Activated CD4-positive, alpha-beta memory T cell treated with anti-CD3 and anti-CD28 coated beads, Interleukin-2, amount 10 ng/mL, durations not matched to agents 7 days and 5 days (primary cell): ENCODE data around the gene ADM5. TPM values are rescaled to one million over a fixed set of nuclear protein-coding genes. Genes with fewer than 3 reads are reported as not detected.
"Not testable (repeated sequence)": the region's sequence is repeated elsewhere in the genome, so short reads cannot be mapped to it uniquely, and the experiment has no call there.

ENCODE experiments used
- CTCF ChIA-PET: fragments of 350-600 bp; sonication (Branson Sonifier 250); formaldehyde crosslinking; loops from one replicate; lab custom pipeline; 2021; ENCODE audit warnings: antibody characterized with exemption, inconsistent platforms; lab: Charles Lee
- POLR2A ChIA-PET: fragments of 350-600 bp; sonication (Branson Sonifier 250); formaldehyde crosslinking; loops from one replicate; lab custom pipeline; 2021; ENCODE audit warnings: antibody characterized with exemption; lab: Charles Lee
- DNase-seq: peaks from one replicate; pipeline ENCODE4 v3.0.0-alpha.2; 2020
- H3K27ac Mint-ChIP-seq: one replicate; pipeline ENCODE4 v1.8.0; 2021; ENCODE audit warnings: mild to moderate bottlenecking, mixed read lengths
- H3K27me3 Mint-ChIP-seq: one replicate; pipeline ENCODE4 v1.8.0; 2021; ENCODE audit warnings: mixed read lengths
- H3K36me3 Mint-ChIP-seq: one replicate; pipeline ENCODE4 v1.8.0; 2021; ENCODE audit warnings: low read depth, mixed read lengths
- H3K4me1 Mint-ChIP-seq: one replicate; pipeline ENCODE4 v1.8.0; 2021; ENCODE audit warnings: mixed read lengths
- H3K4me3 Mint-ChIP-seq: one replicate; pipeline ENCODE4 v1.8.0; 2021; ENCODE audit warnings: mild to moderate bottlenecking, mixed read lengths
- H3K9me3 Mint-ChIP-seq: one replicate; pipeline ENCODE4 v1.8.0; 2021; ENCODE audit warnings: mixed read lengths
- total RNA-seq, 2 experiments: library from RNA; stranded (reverse); gene quantifications; one replicate each; pipeline ENCODE4 v1.2.3, GENCODE V29; 2021

The ADM5 gene
- total RNA-seq, 2 experiments from 2014 or later, result 2.6 to 2.9 TPM

- peaks cover 25% of the 10 kb centered on the region for H3K4me1 Mint-ChIP-seq
These were observed 29.6 kb downstream of the ADM5 start for GRCh38 chr19:49718991-49719390.

GRCh38 chr19:49719420-49719819 lies 30.0 kb downstream of the ADM5 start:
- DNase-seq, H3K9me3 Mint-ChIP-seq, H3K36me3 Mint-ChIP-seq, CTCF ChIA-PET, H3K27ac Mint-ChIP-seq, POLR2A ChIA-PET, H3K27me3 Mint-ChIP-seq, H3K4me3 Mint-ChIP-seq: not testable (repeated sequence)
- H3K4me1 Mint-ChIP-seq, result peaks cover 25% of the 10 kb centered on the region

More at GRCh38 chr19:49718991-49719390, 29.6 kb downstream of the ADM5 start:
- Mint-ChIP-seq H3K9me3 (peaks cover 5% of the 10 kb centered on the region), H3K36me3 (no peaks in the 10 kb centered on the region), H3K27me3 (no peaks in the 10 kb centered on the region), H3K27ac (no peak overlapping the region), H3K4me3 (no peak overlapping the region)
- CTCF ChIA-PET, result no interaction called here
- POLR2A ChIA-PET, result interaction anchor here (1.3 kb wide), 1 partner anchor 131 kb away, joined by 3 read pairs; no protein-coding TSS in a partner anchor
- DNase-seq, result no peak

GRCh38 chr19:49727217-49728030 lies 38.0 kb downstream of the ADM5 start:
- ChIA-PET CTCF (no interaction called here), POLR2A (no interaction called here)
- Mint-ChIP-seq H3K9me3 (no peaks in the 10 kb centered on the region), H3K27me3 (no peaks in the 10 kb centered on the region), H3K36me3 (no peaks in the 10 kb centered on the region), H3K4me1 (no peaks in the 10 kb centered on the region), H3K27ac (no peak overlapping the region), H3K4me3 (no peak overlapping the region)
- no peak for DNase-seq

- ChIA-PET CTCF (interaction anchor here (2.1 kb wide), 1 partner anchor 12 kb away, joined by 9 read pairs; no protein-coding TSS in a partner anchor), POLR2A (no interaction called here)
- H3K27me3 Mint-ChIP-seq, result no peaks in the 10 kb centered on the region
- H3K27ac Mint-ChIP-seq, result no peak overlapping the region
- H3K4me1 Mint-ChIP-seq, result no peaks in the 10 kb centered on the region
- no peak overlapping the region for H3K4me3 Mint-ChIP-seq
- DNase-seq, result no peak
- no peaks in the 10 kb centered on the region for H3K36me3 Mint-ChIP-seq
- H3K9me3 Mint-ChIP-seq, result no peaks in the 10 kb centered on the region
These were observed 40.8 kb downstream of the ADM5 start for GRCh38 chr19:49730166-49730565.

- Mint-ChIP-seq H3K4me3 (no peak overlapping the region), H3K4me1 (peaks cover 3% of the 10 kb centered on the region), H3K36me3 (no peaks in the 10 kb centered on the region), H3K9me3 (no peaks in the 10 kb centered on the region), H3K27me3 (no peaks in the 10 kb centered on the region), H3K27ac (no peak overlapping the region)
- no peak for DNase-seq
- ChIA-PET CTCF (interaction anchor here (1.5 kb wide), 1 partner anchor 20 kb away, joined by 4 read pairs; no protein-coding TSS in a partner anchor), POLR2A (no interaction called here)
These were observed 48.9 kb downstream of the ADM5 start for GRCh38 chr19:49738268-49738667.

DNA sequence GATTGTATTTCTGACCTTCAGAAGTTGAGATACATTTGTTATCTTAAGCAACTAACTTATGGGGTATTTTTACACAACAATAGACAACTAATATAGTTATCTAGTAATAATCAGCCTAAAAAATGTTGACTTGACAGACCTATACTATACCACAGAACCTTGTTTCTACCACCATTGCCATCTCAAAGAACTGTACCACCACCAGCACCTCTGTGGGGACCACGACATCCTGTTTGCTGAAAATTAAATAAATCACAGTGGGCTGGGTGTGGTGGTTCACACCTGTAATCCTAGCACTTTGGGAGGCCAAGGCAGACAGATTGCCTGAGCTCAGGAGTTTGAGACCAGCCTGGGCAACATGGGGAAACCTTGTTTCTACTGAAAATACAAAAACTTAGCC lies 49.7 kb downstream of the ADM5 start:
- no peak for DNase-seq
- H3K9me3 Mint-ChIP-seq, result no peaks in the 10 kb centered on the region
- peaks cover 3% of the 10 kb centered on the region for H3K4me1 Mint-ChIP-seq
- ChIA-PET POLR2A (no interaction called here), CTCF (interaction anchor here (1.5 kb wide), 1 partner anchor 21 kb away, joined by 4 read pairs; no protein-coding TSS in a partner anchor)
- no peak overlapping the region for H3K4me3 Mint-ChIP-seq
- no peaks in the 10 kb centered on the region for H3K36me3 Mint-ChIP-seq
- H3K27ac Mint-ChIP-seq, result no peak overlapping the region
- no peaks in the 10 kb centered on the region for H3K27me3 Mint-ChIP-seq

GRCh38 chr19:49739933-49740332 lies 50.5 kb downstream of the ADM5 start:
- Mint-ChIP-seq H3K4me3 (no peak overlapping the region), H3K27ac (no peak overlapping the region), H3K36me3 (no peaks in the 10 kb centered on the region), H3K9me3 (peaks cover 3% of the 10 kb centered on the region), H3K27me3 (no peaks in the 10 kb centered on the region), H3K4me1 (peaks cover 3% of the 10 kb centered on the region)
- ChIA-PET POLR2A (interaction anchor here (0.6 kb wide), 1 partner anchor 315 kb away, joined by 3 read pairs; no protein-coding TSS in a partner anchor), CTCF (no interaction called here)
- DNase-seq, result no peak

Other genes with a start within 250 kb of the ADM5 start
- under 1 TPM; 0.30 to 0.43 TPM for gene SLC17A7, start 248.1 kb upstream of the ADM5 start, total RNA-seq
- gene PIH1D1, start 237.8 kb upstream of the ADM5 start, total RNA-seq, result 100 to 1,000 TPM; 168 to 170 TPM
- gene ALDH16A1, start 236.4 kb upstream of the ADM5 start, total RNA-seq, result 10 to 100 TPM; 34.1 to 36.6 TPM
- 100 to 1,000 TPM; 187 to 197 TPM for gene FLT3LG, start 215.4 kb upstream of the ADM5 start, total RNA-seq
- 1,000 to 10,000 TPM; 2,417 to 2,463 TPM for gene RPL13A, start 202.0 kb upstream of the ADM5 start, total RNA-seq
- gene RPS11, start 193.2 kb upstream of the ADM5 start, total RNA-seq, result 1,000 to 10,000 TPM; 2,194 to 2,385 TPM
- gene FCGRT, start 176.9 kb upstream of the ADM5 start, total RNA-seq, result 10 to 100 TPM; 10.2 to 11.1 TPM
- 1 to 10 TPM; 1.8 to 2.0 TPM for gene RCN3, start 161.6 kb upstream of the ADM5 start, total RNA-seq
- 100 to 1,000 TPM; 162 to 163 TPM for gene NOSIP, start 109.0 kb upstream of the ADM5 start, total RNA-seq
- gene PRRG2, start 108.3 kb upstream of the ADM5 start, total RNA-seq, result 1 to 10 TPM; 1.0 to 1.1 TPM
- 10 to 100 TPM; 33.0 to 36.2 TPM for gene PRR12, start 98.4 kb upstream of the ADM5 start, total RNA-seq
- 10 to 100 TPM; 17.8 to 18.1 TPM for gene RRAS, start 49.5 kb upstream of the ADM5 start, total RNA-seq
- 10 to 100 TPM; 65.3 to 66.4 TPM for gene SCAF1, start 47.4 kb upstream of the ADM5 start, total RNA-seq
- gene IRF3, start 23.7 kb upstream of the ADM5 start, total RNA-seq, result 100 to 1,000 TPM; 163 to 174 TPM
- 10 to 100 TPM; 71.2 to 74.3 TPM for gene BCL2L12, start 23.7 kb upstream of the ADM5 start, total RNA-seq
- 100 to 1,000 TPM; 103 to 108 TPM for gene PRMT1, start 12.3 kb upstream of the ADM5 start, total RNA-seq
- gene CPT1C, start 1.5 kb downstream of the ADM5 start, total RNA-seq, result 1 to 10 TPM; 1.9 to 2.9 TPM
- under 1 TPM; 0.63 to 0.86 TPM for gene TSKS, start 73.7 kb downstream of the ADM5 start, total RNA-seq
- gene AP2A1, start 77.4 kb downstream of the ADM5 start, total RNA-seq, result 10 to 100 TPM; 78.0 to 79.2 TPM
- 10 to 100 TPM; 13.7 to 13.9 TPM for gene FUZ, start 123.7 kb downstream of the ADM5 start, total RNA-seq
- 10 to 100 TPM; 65.3 to 67.9 TPM for gene MED25, start 128.7 kb downstream of the ADM5 start, total RNA-seq
- 10 to 100 TPM; 69.3 to 71.7 TPM for gene PTOV1, start 161.6 kb downstream of the ADM5 start, total RNA-seq
- 100 to 1,000 TPM; 121 to 129 TPM for gene PNKP, start 178.0 kb downstream of the ADM5 start, total RNA-seq
- 10 to 100 TPM; 20.2 to 23.0 TPM for gene AKT1S1, start 187.8 kb downstream of the ADM5 start, total RNA-seq
- gene TBC1D17, start 188.1 kb downstream of the ADM5 start, total RNA-seq, result 10 to 100 TPM; 42.3 to 47.6 TPM
- gene IL4I1, start 207.3 kb downstream of the ADM5 start, total RNA-seq, result 10 to 100 TPM; 25.7 to 26.4 TPM
- gene ATF5, start 239.6 kb downstream of the ADM5 start, total RNA-seq, result 10 to 100 TPM; 19.6 to 20.0 TPM
- gene NUP62, start 239.9 kb downstream of the ADM5 start, total RNA-seq, result 100 to 1,000 TPM; 113 to 114 TPM